Chondrocyte (in vitro differentiated cells): Measurements from ENCODE around the gene KCNQ1. TPM values are rescaled to one million over a fixed set of nuclear protein-coding genes. Genes with fewer than 3 reads are reported as not detected.

Experiments
- DNase-seq: peaks from one replicate; pipeline ENCODE4 v3.0.0; 2021; ENCODE audit warnings: mixed read lengths, low spot score
- H3K27ac Mint-ChIP-seq: one replicate; pipeline ENCODE4 v1.8.0; 2021; ENCODE audit warnings: mild to moderate bottlenecking, moderate library complexity, mixed read lengths; ENCODE audit not compliant: unreplicated experiment
- H3K27me3 Mint-ChIP-seq: 2 replicates; pipeline ENCODE4 v1.8.0; 2021; ENCODE audit warnings: low read depth, mixed read lengths
- H3K36me3 Mint-ChIP-seq: 2 replicates; pipeline ENCODE4 v1.8.0; 2021; ENCODE audit warnings: low read depth, mixed read lengths
- H3K4me1 Mint-ChIP-seq: 2 replicates; pipeline ENCODE4 v1.8.0; 2021; ENCODE audit warnings: low read depth, mild to moderate bottlenecking, mixed read lengths
- H3K4me3 Mint-ChIP-seq: one replicate; pipeline ENCODE4 v1.8.0; 2021; ENCODE audit warnings: mild to moderate bottlenecking, moderate library complexity, mixed read lengths; ENCODE audit not compliant: unreplicated experiment
- H3K9me3 Mint-ChIP-seq: 2 replicates; pipeline ENCODE4 v1.8.0; 2021; ENCODE audit warnings: low read depth, mixed read lengths
- total RNA-seq: library from RNA; stranded (reverse); gene quantifications from 3 replicates; pipeline ENCODE4 v1.2.1, GENCODE V29; 2021
- TF ChIP-seq, protein P1 (sequence below): fragments of 200-600 bp; sonication (generic); IDR thresholded peaks from 2 replicates; pipeline ENCODE4 v1.5.0; 2021; ENCODE audit warnings: antibody characterized with exemption, mild to moderate bottlenecking, moderate library complexity

The KCNQ1 gene
- total RNA-seq, 1 donor from 2014 or later, result not detected

DNA sequence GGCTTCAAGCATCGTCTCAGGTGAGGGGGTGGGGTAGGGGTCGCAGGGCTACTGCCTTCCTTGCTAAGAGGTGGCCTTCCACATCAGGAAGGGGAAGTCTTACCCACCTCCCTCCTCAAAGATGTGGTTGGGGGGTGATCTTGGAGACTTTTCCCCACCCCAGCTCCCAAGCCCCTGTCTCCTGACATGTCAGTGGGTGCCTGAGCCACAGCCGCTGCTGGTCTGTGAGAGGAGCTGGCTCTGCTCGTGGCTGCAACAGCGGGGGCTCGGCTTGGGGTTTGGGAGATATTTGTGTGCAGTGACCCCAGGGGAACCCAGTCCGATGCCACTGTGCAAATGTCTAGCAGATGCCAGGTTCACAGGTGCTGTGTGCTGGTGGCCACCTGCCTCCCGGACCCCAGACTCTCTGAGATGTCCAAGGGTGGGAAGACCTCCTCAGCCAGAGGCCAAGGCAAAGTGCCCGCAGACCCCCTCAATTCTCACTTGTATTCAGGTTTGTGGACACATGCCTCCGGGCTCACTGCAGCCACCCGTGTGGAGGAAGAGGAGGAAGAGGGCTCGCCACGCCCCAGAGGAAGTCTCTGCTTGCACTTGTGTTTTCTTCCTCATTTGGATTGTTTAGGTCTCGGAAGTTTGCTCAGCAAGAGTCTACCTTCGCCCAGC is 1.9 kb downstream of the KCNQ1 start:
- TF ChIP-seq, protein P1, sequence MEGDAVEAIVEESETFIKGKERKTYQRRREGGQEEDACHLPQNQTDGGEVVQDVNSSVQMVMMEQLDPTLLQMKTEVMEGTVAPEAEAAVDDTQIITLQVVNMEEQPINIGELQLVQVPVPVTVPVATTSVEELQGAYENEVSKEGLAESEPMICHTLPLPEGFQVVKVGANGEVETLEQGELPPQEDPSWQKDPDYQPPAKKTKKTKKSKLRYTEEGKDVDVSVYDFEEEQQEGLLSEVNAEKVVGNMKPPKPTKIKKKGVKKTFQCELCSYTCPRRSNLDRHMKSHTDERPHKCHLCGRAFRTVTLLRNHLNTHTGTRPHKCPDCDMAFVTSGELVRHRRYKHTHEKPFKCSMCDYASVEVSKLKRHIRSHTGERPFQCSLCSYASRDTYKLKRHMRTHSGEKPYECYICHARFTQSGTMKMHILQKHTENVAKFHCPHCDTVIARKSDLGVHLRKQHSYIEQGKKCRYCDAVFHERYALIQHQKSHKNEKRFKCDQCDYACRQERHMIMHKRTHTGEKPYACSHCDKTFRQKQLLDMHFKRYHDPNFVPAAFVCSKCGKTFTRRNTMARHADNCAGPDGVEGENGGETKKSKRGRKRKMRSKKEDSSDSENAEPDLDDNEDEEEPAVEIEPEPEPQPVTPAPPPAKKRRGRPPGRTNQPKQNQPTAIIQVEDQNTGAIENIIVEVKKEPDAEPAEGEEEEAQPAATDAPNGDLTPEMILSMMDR, result no peak
- peak; percentile 79 for DNase-seq
- peaks cover 3% of the 10 kb centered on the region for H3K4me1 Mint-ChIP-seq
- peaks cover 11% of the 10 kb centered on the region for H3K9me3 Mint-ChIP-seq
- H3K27ac Mint-ChIP-seq, result no peak overlapping the region
- peaks cover 35% of the 10 kb centered on the region for H3K27me3 Mint-ChIP-seq
- H3K36me3 Mint-ChIP-seq, result no peaks in the 10 kb centered on the region
- no peak overlapping the region for H3K4me3 Mint-ChIP-seq

DNA sequence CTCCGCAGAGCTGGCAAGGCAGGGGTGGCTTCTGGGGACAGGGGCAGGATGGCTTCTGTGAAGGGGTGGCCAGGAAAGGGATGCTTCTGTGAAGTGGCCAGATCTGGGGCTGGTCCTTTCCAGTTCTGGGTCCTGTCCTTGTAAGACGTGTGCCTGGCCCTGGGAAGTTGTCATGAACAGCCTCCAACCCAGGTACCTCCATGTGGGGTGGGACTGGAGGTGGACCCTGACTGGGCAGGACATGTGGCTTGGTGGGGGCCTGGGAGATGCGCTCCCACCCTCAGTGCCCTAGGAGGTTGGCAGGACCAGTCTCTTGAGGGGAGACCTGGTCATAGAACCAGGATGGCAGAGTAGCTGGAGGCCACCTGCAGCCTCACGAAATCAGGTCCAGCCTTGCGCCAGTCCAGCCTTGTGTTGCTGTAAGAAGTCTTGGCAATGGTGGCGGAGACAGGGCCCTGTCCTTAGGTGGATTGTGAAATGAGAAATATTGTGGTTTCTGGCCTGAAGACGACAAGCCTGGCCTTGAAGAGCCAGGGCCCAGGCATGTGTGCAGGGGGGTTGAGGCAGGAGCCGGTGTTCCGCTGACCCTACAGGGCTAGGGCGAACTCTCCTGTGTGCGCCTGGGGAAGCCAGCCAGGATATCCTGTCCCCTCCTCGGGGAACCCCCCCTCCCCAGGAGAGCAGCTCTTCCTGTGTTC is 2.6 kb downstream of the KCNQ1 start:
- DNase-seq, result peak; percentile 80
- peaks cover 3% of the 10 kb centered on the region for H3K4me1 Mint-ChIP-seq
- TF ChIP-seq, protein P1, result no peak
- peaks cover 42% of the 10 kb centered on the region for H3K27me3 Mint-ChIP-seq
- no peak overlapping the region for H3K4me3 Mint-ChIP-seq
- no peaks in the 10 kb centered on the region for H3K36me3 Mint-ChIP-seq
- H3K9me3 Mint-ChIP-seq, result peaks cover 11% of the 10 kb centered on the region
- no peak overlapping the region for H3K27ac Mint-ChIP-seq

- no peak overlapping the region for H3K27ac Mint-ChIP-seq
Observed at GRCh38 chr11:2447951-2448650, 3.3 kb downstream of the KCNQ1 start.

DNA sequence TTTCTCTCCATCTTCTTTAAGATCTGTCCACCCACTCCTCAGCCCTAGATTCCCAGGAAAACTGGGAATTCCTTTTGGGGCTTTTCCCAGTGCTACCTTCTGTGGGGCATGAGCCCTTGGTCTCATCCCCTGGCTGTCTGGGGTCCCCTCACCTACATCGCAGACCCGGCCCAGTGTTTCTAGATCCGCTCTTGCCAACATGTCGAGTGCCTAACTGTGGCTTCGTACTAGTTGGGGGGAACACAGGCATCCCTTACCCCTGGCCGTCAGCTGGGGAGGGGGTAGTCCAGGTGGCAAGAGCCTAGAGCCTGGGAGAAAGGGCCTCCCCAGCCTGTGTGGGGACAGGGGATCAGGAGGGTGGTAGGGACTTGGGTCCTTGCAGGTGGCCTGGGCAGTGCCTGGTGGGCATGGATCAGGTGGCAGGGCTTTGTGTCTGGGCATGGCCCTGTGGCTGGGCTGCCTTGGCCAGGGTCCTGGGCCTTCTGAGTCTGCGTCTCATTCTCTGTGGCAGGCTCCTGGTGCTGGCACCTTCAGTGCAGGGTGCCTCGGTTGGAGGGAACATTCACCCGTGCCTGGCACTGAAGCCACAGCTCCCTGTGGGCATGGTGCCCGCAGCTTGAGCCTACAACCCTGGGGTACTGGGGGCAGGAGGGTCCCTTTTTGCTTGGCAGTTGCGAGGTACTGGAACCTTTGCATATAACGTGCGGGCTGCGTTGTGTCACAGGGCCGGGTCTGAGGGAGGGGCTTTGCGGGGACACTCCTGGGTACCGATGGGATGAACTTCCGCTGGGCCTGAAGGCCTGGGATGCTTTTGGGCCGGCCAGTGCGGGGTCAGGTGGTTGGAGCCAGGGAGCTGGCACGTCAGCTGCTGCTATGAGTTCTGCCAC is 4.1 kb downstream of the KCNQ1 start:
- Mint-ChIP-seq H3K4me1 (peaks cover 3% of the 10 kb centered on the region), H3K4me3 (no peak overlapping the region), H3K36me3 (no peaks in the 10 kb centered on the region), H3K27me3 (peaks cover 36% of the 10 kb centered on the region), H3K27ac (no peak overlapping the region), H3K9me3 (no peaks in the 10 kb centered on the region)
- peak; percentile 84 for DNase-seq
- TF ChIP-seq, protein P1, result no peak

More at GRCh38 chr11:2447951-2448650, 3.3 kb downstream of the KCNQ1 start:
- no peaks in the 10 kb centered on the region for H3K36me3 Mint-ChIP-seq
- H3K4me1 Mint-ChIP-seq, result peaks cover 3% of the 10 kb centered on the region
- TF ChIP-seq, protein P1, result no peak
- no peak overlapping the region for H3K4me3 Mint-ChIP-seq
- peak; percentile 72 for DNase-seq
- peaks cover 41% of the 10 kb centered on the region for H3K27me3 Mint-ChIP-seq
- peaks cover 4% of the 10 kb centered on the region for H3K9me3 Mint-ChIP-seq
